ENCODE measurements around the gene GAGE12G.
"Not testable (repeated sequence)": the region's sequence is repeated elsewhere in the genome, so short reads cannot be mapped to it uniquely, and the experiment has no call there.

- TF ChIP-seq, protein P1, sequence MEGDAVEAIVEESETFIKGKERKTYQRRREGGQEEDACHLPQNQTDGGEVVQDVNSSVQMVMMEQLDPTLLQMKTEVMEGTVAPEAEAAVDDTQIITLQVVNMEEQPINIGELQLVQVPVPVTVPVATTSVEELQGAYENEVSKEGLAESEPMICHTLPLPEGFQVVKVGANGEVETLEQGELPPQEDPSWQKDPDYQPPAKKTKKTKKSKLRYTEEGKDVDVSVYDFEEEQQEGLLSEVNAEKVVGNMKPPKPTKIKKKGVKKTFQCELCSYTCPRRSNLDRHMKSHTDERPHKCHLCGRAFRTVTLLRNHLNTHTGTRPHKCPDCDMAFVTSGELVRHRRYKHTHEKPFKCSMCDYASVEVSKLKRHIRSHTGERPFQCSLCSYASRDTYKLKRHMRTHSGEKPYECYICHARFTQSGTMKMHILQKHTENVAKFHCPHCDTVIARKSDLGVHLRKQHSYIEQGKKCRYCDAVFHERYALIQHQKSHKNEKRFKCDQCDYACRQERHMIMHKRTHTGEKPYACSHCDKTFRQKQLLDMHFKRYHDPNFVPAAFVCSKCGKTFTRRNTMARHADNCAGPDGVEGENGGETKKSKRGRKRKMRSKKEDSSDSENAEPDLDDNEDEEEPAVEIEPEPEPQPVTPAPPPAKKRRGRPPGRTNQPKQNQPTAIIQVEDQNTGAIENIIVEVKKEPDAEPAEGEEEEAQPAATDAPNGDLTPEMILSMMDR (IDR thresholded peaks at IDR 0.05; ENCODE audit: low read length): not testable (repeated sequence)
- TF ChIP-seq EZH2phosphoT487 (IDR thresholded peaks at IDR 0.05; ENCODE audit: low read length); EZH2 (optimal IDR thresholded peaks at IDR 0.05; ENCODE audit: low read depth, low read length): not testable (repeated sequence)
These were observed 28.8 kb upstream of the GAGE12G start, which contains the start of gene GAGE12D for GRCh38 chrX:49541433-49541832.

All from MM.1S (cell line).